HG02870 (cell line): Measurements from ENCODE around the gene EEF1A2.
"Not testable (repeated sequence)": the region's sequence is repeated elsewhere in the genome, so short reads cannot be mapped to it uniquely, and the experiment has no call there.

ENCODE experiments used
- ATAC-seq: cut with Tn5 transposase; IDR thresholded peaks from one replicate; pipeline ENCODE4 v1.9.1; 2021; ENCODE audit warnings: mild to moderate bottlenecking, moderate library complexity; ENCODE audit not compliant: unreplicated experiment

The EEF1A2 gene

GRCh38 chr20:63488315-63489251, 10.3 kb downstream of the EEF1A2 start:
- no peak for ATAC-seq

DNA sequence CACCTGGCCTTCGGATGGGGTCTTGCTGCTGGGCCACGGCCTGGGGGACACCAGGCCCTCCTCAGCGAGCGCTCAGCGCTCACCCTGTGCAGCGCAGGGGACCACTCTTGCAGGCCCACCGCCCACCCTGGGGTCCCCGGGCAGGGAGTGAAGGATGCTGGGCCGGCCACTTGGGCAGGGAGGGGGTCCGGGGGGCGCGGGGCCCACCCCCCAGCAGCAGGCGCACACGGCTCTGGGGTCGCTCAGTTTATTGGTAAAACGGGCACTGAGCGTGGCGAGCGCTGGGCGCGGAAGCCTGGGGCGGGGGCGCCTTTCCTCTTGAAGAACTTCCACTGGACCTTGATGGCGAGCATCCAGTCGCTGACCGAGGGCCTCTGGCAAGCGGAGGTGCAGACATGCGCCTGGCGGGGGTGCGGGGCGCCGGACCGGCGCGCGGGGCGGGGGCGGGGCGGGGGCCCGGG, 11.1 kb downstream of the EEF1A2 start:
- no peak for ATAC-seq

DNA sequence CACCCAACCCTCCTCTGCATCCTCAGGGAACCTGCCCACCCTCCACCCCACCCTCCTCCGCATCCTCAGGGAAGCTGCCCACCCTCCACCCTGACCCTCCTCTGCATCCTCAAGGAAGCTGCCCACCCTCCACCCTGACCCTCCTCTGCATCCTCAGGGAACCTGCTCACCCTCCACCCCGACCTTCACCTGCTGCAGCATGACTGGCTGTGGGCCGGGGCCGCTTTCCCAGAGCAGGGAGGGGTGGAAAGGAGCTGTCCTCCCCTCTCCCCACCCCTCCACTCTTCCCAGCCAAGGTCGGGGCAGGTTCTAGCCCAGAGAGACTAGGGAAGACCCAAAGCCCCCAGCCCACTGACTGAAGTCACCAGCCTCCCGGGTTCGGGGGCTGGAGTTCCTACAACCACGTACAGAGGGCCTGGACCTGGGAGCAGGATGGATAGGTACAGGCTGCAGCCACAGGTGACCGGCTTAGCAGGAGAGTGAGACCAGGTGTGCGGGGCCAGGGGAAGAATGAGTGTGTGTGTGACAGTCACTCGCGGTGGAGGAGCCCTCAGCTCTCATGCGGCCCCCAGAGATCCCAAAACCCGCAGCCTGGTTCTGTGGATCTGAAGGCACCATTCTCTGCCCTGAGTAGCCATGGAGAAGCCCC, 11.6 kb downstream of the EEF1A2 start:
- no peak for ATAC-seq

GRCh38 chr20:63486300-63486855, 12.5 kb downstream of the EEF1A2 start:
- no peak for ATAC-seq

- no peak for ATAC-seq
Measured at GRCh38 chr20:63484651-63485403, 14.1 kb downstream of the EEF1A2 start.

DNA sequence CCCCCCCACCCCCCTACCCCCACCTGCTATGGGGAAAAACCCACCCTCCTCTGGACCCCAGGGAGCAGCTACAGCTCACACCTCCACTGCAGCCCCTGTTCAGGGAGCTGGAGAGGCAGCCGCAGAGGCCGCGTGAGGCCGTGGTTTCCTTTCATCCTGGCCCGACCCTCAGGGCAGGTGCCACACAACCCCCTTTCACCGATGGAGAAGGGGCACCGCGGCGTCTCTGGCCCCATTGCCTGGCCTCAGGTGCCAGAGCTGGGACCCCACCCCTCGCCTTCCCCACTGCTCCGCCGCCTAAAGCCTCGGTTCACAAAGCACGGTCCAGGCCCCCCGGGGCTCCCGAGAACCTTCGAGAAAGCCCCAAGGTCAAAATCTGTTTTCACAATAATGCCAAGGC, 14.6 kb downstream of the EEF1A2 start:
- no peak for ATAC-seq

GRCh38 chr20:63483834-63484233, 15.0 kb downstream of the EEF1A2 start:
- ATAC-seq: no peak

GRCh38 chr20:63482021-63482587, 16.8 kb downstream of the EEF1A2 start:
- ATAC-seq: no peak

GRCh38 chr20:63481503-63481902, 17.4 kb downstream of the EEF1A2 start:
- no peak for ATAC-seq

DNA sequence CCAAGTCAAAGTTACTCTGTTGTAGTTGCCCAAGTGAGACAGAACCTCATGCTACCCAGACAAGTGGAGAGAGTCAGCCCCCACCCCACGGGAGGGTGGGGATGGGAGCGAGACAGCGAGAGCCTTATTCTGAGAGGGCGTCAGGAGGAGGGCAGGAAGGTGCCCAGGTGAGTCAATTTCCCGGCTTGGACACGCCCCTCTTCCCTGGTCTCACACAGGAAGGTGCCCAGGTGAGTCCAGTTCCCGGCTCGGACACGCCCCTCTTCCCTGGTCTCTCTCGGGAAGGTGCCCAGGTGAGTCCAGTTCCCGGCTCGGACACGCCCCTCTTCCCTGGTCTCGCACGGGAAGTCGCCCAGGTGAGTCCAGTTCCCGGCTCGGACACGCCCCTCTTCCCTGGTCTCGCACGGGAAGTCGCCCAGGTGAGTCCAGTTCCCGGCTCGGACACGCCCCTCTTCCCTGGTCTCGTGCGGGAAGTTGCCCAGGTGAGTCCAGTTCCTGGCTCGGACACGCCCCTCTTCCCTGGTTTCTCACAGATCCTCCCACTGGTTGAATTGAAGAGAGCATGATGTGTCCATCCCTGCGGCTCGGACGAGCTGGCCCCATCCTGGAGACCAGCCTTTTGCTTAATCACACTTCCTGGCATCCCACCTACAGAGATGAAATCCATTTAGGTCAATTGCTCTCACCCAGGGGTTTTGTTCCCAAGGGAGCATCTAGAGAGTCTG, 19.0 kb downstream of the EEF1A2 start:
- not testable (repeated sequence) for ATAC-seq

- ATAC-seq: no peak
Measured at GRCh38 chr20:63478346-63479302, 20.3 kb downstream of the EEF1A2 start.

- no peak for ATAC-seq
Measured at GRCh38 chr20:63477944-63478343, 20.9 kb downstream of the EEF1A2 start.

- no peak for ATAC-seq
Measured at GRCh38 chr20:63477061-63477616, 21.7 kb downstream of the EEF1A2 start.

DNA sequence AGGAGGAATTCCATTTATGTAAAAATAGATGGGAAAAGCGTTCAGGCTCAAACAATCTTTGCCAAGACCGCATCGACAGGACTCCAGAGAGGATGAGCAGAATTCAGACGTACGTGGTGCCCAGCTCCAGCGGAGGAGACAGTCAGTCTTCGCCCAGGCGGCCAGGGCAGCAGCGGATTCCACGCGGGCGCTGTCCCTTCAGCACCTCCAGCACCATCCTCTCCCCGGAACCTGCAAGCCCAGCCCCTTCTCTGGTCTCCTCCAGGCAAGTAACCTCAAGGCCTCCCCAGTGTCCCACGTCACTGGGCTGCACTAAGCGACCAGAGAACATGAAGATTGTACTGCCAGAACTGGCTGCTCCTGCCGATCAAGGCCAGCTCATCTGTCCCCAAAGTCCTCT, 23.7 kb downstream of the EEF1A2 start:
- ATAC-seq: no peak

- no peak for ATAC-seq
Measured at GRCh38 chr20:63473555-63474449, 25.1 kb downstream of the EEF1A2 start.

- no peak for ATAC-seq
Measured at GRCh38 chr20:63472862-63473390, 26.0 kb downstream of the EEF1A2 start.
